Activated CD8-positive, alpha-beta memory T cell treated with anti-CD3 and anti-CD28 coated beads, Interleukin-2, amount 50 U/mL, for 24 hours (primary cell): Measurements from ENCODE around the gene CTIF.

ENCODE experiments used
- DNase-seq: peaks from one replicate; pipeline ENCODE4 v3.0.0-alpha.2; 2020; ENCODE audit errors: extremely low read depth

Gene CTIF

GRCh38 chr18:48728204-48728833, 189.5 kb downstream of the CTIF start:
- DNase-seq: no peak

- DNase-seq: no peak
Observed at GRCh38 chr18:48729404-48729803, 190.6 kb downstream of the CTIF start.

GRCh38 chr18:48730010-48730409, 191.2 kb downstream of the CTIF start:
- no peak for DNase-seq

GRCh38 chr18:48732767-48733424, 194.1 kb downstream of the CTIF start:
- DNase-seq: no peak

- DNase-seq: no peak
Observed at GRCh38 chr18:48733643-48734253, 194.9 kb downstream of the CTIF start.

GRCh38 chr18:48734460-48734859, 195.6 kb downstream of the CTIF start:
- no peak for DNase-seq

- DNase-seq: no peak
Observed at GRCh38 chr18:48735080-48735676, 196.3 kb downstream of the CTIF start.

GRCh38 chr18:48735681-48736255, 196.9 kb downstream of the CTIF start:
- no peak for DNase-seq

- DNase-seq: no peak
Observed at GRCh38 chr18:48736321-48737260, 197.8 kb downstream of the CTIF start.

GRCh38 chr18:48739266-48740067, 200.6 kb downstream of the CTIF start:
- no peak for DNase-seq

GRCh38 chr18:48740068-48740440, 201.2 kb downstream of the CTIF start:
- no peak for DNase-seq

GRCh38 chr18:48740851-48741485, 202.1 kb downstream of the CTIF start:
- DNase-seq: no peak

GRCh38 chr18:48741866-48742265, 203.0 kb downstream of the CTIF start:
- no peak for DNase-seq

- no peak for DNase-seq
Observed at GRCh38 chr18:48742304-48742703, 203.5 kb downstream of the CTIF start.

GRCh38 chr18:48742706-48743475, 204.1 kb downstream of the CTIF start:
- no peak for DNase-seq

GRCh38 chr18:48743886-48744285, 205.1 kb downstream of the CTIF start:
- DNase-seq: no peak

- no peak for DNase-seq
Observed at GRCh38 chr18:48745293-48745692, 206.5 kb downstream of the CTIF start.

GRCh38 chr18:48749768-48750167, 210.9 kb downstream of the CTIF start:
- no peak for DNase-seq

- DNase-seq: no peak
Observed at GRCh38 chr18:48750485-48751175, 211.8 kb downstream of the CTIF start.
